ENCODE data around the gene RCOR1.

The RCOR1 gene

DNA sequence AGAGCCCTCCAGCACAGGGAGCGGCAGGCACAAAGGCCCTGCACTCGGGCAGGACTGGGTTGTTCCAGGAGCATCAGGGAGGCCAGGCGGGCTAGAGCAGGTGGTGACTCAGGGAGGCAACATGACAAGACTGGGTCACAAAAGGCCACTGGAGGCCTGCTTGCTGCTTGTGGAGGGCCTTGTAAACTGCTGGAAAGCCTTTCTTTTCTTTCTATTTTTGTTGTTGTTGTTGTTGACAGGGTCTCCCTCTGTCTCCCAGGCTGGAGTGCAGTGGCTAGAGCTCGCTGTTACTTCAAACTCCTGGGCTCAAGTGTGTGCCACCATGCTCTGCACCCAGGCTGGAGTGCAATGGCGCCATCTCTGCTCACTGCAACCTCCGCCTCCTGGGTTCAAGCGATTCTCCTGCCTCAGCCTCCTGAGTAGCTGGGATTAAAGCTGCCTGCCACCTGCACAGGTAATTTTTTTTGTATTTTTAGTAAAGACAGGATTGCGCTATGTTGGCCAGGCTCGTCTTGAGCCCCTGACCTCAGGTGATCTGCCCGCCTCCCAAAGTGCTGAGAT, 11.8 kb upstream of the RCOR1 start:
- no peaks in the 10 kb centered on the region for H3K27me3 ChIP-seq (ENCODE audit: insufficient read depth, poor library complexity, severe bottlenecking)
- no peak for DNase-seq (ENCODE audit: low read depth in 1 of 2, low spot score in 1 of 2)
- H3K4me3 ChIP-seq (replicated peaks; ENCODE audit: insufficient read depth, low read length): no peak overlapping the region
- TF ChIP-seq GABPA (IDR thresholded peaks at IDR 0.05; ENCODE audit: low read depth) (no peak), POLR2AphosphoS5 (IDR thresholded peaks at IDR 0.05; ENCODE audit: low read depth) (no peak), SPI1 (IDR thresholded peaks at IDR 0.05; ENCODE audit: borderline replicate concordance, low read depth) (no peak)
- TF ChIP-seq, protein P1, sequence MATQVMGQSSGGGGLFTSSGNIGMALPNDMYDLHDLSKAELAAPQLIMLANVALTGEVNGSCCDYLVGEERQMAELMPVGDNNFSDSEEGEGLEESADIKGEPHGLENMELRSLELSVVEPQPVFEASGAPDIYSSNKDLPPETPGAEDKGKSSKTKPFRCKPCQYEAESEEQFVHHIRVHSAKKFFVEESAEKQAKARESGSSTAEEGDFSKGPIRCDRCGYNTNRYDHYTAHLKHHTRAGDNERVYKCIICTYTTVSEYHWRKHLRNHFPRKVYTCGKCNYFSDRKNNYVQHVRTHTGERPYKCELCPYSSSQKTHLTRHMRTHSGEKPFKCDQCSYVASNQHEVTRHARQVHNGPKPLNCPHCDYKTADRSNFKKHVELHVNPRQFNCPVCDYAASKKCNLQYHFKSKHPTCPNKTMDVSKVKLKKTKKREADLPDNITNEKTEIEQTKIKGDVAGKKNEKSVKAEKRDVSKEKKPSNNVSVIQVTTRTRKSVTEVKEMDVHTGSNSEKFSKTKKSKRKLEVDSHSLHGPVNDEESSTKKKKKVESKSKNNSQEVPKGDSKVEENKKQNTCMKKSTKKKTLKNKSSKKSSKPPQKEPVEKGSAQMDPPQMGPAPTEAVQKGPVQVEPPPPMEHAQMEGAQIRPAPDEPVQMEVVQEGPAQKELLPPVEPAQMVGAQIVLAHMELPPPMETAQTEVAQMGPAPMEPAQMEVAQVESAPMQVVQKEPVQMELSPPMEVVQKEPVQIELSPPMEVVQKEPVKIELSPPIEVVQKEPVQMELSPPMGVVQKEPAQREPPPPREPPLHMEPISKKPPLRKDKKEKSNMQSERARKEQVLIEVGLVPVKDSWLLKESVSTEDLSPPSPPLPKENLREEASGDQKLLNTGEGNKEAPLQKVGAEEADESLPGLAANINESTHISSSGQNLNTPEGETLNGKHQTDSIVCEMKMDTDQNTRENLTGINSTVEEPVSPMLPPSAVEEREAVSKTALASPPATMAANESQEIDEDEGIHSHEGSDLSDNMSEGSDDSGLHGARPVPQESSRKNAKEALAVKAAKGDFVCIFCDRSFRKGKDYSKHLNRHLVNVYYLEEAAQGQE (IDR thresholded peaks at IDR 0.05; ENCODE audit: insufficient replicate concordance, low read depth): no peak
- TF ChIP-seq, protein P2, sequence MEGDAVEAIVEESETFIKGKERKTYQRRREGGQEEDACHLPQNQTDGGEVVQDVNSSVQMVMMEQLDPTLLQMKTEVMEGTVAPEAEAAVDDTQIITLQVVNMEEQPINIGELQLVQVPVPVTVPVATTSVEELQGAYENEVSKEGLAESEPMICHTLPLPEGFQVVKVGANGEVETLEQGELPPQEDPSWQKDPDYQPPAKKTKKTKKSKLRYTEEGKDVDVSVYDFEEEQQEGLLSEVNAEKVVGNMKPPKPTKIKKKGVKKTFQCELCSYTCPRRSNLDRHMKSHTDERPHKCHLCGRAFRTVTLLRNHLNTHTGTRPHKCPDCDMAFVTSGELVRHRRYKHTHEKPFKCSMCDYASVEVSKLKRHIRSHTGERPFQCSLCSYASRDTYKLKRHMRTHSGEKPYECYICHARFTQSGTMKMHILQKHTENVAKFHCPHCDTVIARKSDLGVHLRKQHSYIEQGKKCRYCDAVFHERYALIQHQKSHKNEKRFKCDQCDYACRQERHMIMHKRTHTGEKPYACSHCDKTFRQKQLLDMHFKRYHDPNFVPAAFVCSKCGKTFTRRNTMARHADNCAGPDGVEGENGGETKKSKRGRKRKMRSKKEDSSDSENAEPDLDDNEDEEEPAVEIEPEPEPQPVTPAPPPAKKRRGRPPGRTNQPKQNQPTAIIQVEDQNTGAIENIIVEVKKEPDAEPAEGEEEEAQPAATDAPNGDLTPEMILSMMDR (IDR thresholded peaks at IDR 0.05; ENCODE audit: insufficient read depth, low read length): no peak
- no peak overlapping the region for H3K27ac ChIP-seq (replicated peaks)

DNA sequence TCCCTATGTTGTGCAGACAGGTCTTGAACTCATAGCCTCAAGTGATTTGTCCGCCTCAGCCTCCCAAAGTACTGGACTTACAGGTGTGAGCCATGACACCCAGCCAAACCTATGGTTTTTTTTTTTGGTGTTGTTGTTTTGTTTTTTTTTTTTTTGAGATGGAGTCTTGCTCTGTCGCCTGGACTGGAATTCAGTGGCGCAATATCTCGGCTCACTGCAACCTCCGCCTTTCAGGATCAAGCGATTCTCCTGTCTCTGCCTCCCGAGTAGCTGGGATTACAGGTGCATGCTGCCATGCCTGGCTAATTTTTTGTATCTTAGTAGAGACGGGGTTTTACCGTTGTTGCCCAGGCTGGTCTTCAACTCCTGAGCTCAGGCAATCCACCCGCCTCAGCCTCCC, 11.3 kb upstream of the RCOR1 start:
- DNase-seq (ENCODE audit: low read depth in 1 of 2, low spot score in 1 of 2): no peak
- Histone ChIP-seq H3K4me3 (replicated peaks; ENCODE audit: insufficient read depth, low read length) (no peak overlapping the region), H3K27me3 (ENCODE audit: insufficient read depth, poor library complexity, severe bottlenecking) (no peaks in the 10 kb centered on the region), H3K27ac (replicated peaks) (no peak overlapping the region)
- TF ChIP-seq POLR2AphosphoS5 (IDR thresholded peaks at IDR 0.05; ENCODE audit: low read depth) (no peak), GABPA (IDR thresholded peaks at IDR 0.05; ENCODE audit: low read depth) (no peak), SPI1 (IDR thresholded peaks at IDR 0.05; ENCODE audit: borderline replicate concordance, low read depth) (no peak)
- TF ChIP-seq, protein P1 (IDR thresholded peaks at IDR 0.05; ENCODE audit: insufficient replicate concordance, low read depth): no peak
- TF ChIP-seq, protein P2 (IDR thresholded peaks at IDR 0.05; ENCODE audit: insufficient read depth, low read length): no peak

DNA sequence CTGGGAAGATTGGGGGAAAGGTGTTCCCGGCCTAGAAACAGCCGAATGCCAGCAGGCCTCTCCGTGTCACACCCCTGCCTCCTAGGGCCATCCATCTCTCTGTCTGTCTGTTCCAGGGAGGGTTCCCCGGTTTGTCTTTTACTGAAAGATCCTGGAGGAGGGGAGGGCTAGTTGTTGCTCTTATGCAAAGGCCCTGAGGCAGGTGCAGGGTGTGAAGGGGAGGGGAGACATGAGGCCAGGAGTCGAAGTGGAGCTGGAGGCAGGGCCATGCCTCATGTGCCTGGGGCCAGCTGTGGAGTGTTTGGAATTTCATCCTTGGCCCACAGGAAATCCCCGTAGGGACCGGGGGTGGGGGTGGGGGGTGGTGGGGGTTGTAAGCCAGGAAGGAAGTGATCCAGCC, 8.7 kb upstream of the RCOR1 start:
- Histone ChIP-seq H3K27me3 (ENCODE audit: insufficient read depth, poor library complexity, severe bottlenecking) (no peaks in the 10 kb centered on the region), H3K4me3 (replicated peaks; ENCODE audit: insufficient read depth, low read length) (no peak overlapping the region), H3K27ac (replicated peaks) (no peak overlapping the region)
- TF ChIP-seq, protein P1 (IDR thresholded peaks at IDR 0.05; ENCODE audit: insufficient replicate concordance, low read depth): no peak
- TF ChIP-seq, protein P2 (IDR thresholded peaks at IDR 0.05; ENCODE audit: insufficient read depth, low read length): no peak
- TF ChIP-seq SPI1 (IDR thresholded peaks at IDR 0.05; ENCODE audit: borderline replicate concordance, low read depth) (no peak), GABPA (IDR thresholded peaks at IDR 0.05; ENCODE audit: low read depth) (no peak), POLR2AphosphoS5 (IDR thresholded peaks at IDR 0.05; ENCODE audit: low read depth) (no peak)
- DNase-seq (ENCODE audit: low read depth in 1 of 2, low spot score in 1 of 2): no peak

Data from HL-60 (cell line).